HG02678 (cell line): ENCODE results near the gene XG.

ENCODE experiments used
- ATAC-seq: cut with Tn5 transposase; IDR thresholded peaks from one replicate; pipeline ENCODE4 v1.9.1; 2021; ENCODE audit warnings: mild to moderate bottlenecking, moderate library complexity; ENCODE audit not compliant: unreplicated experiment

Gene XG

GRCh38 chrX:2862404-2862803, 110.6 kb downstream of the XG start:
- ATAC-seq, result no peak

- ATAC-seq, result no peak
Measured at GRCh38 chrX:2863646-2864045, 111.8 kb downstream of the XG start.
